Upper lobe of left lung (tissue), 6 donors: ENCODE results near the gene ACOXL. TPM values are rescaled to one million over a fixed set of nuclear protein-coding genes. Genes with fewer than 3 reads are reported as not detected.
A peak's percentile ranks its signal among the peaks of the same experiment; 100 is the strongest.

Experiments
- ATAC-seq, 2 donors: fragments of 200-7000 bp; cut with Tn5 transposase; one replicate each; pipeline ENCODE4 v1.9.1; 2022; ENCODE audit warnings: mild to moderate bottlenecking in 2 of 2, moderate library complexity in 2 of 2; ENCODE audit not compliant: low FRiP score in 2 of 2
- DNase-seq, 2 donors: peaks; one replicate each; pipeline ENCODE4 v3.0.0-alpha.2; 2019 to 2020
- H3K27ac ChIP-seq, 4 donors: fragments of 200-600 bp; sonication (generic); one replicate each; pipeline ENCODE4 v1.5.1; 2016 to 2019
- H3K27me3 ChIP-seq, 4 donors: fragments of 200-600 bp; sonication (generic); one replicate each; pipeline ENCODE4 v1.5.1; 2017 to 2019
- H3K36me3 ChIP-seq, 4 donors: fragments of 200-600 bp; sonication (generic); one replicate each; pipeline ENCODE4 v1.5.1; 2016 to 2019
- H3K4me1 ChIP-seq, 4 donors: fragments of 200-600 bp; sonication (generic); one replicate each; pipeline ENCODE4 v1.5.1; 2018 to 2019
- H3K4me3 ChIP-seq, 4 donors: fragments of 200-600 bp; sonication (generic); one replicate each; pipeline ENCODE4 v1.5.1; 2017 to 2019; ENCODE audit warnings: mild to moderate bottlenecking in 2 of 4, moderate library complexity in 1 of 4
- H3K9me3 ChIP-seq, 4 donors: fragments of 200-600 bp; sonication (generic); one replicate each; pipeline ENCODE4 v1.5.1; 2018 to 2019
- EP300 ChIP-seq, 4 donors: sonication (generic); formaldehyde crosslinking; IDR thresholded peaks; one replicate each; pipeline ENCODE4 v1.5.1; 2017; ENCODE audit warnings: antibody characterized with exemption in 4 of 4, control low read depth in 2 of 4
- POLR2A ChIP-seq, 4 donors: fragments of 450-650 bp; IDR thresholded peaks; one replicate each; pipeline ENCODE4 v1.5.1; 2016 to 2017; ENCODE audit warnings: antibody characterized with exemption in 4 of 4, mild to moderate bottlenecking in 2 of 4
- POLR2AphosphoS5 ChIP-seq, 2 donors: sonication (generic); formaldehyde crosslinking; IDR thresholded peaks; one replicate each; pipeline ENCODE4 v1.5.1; 2017; ENCODE audit warnings: antibody characterized with exemption in 2 of 2
- WGBS, 2 donors: methylation state at CpG; one replicate each; pipeline ENCODE4 v1.1.5; 2017 to 2018; 5-methylcytosine and 5-hydroxymethylcytosine counted together
- total RNA-seq, 6 donors: library from RNA; depleted of rRNA in 4 of 6; stranded (reverse); fragments of >200 nt in 4 of 6; gene quantifications; one replicate each; pipeline versions ENCODE4 v1.1.0 to v1.2.1, GENCODE V29; 2016 to 2021
- TF ChIP-seq, protein P1 (sequence below), 6 experiments: fragments of 450-650 bp in 4 of 6; fragments of 200-600 bp in 2 of 6; sonication (generic) in 2 of 6; IDR thresholded peaks; one replicate each; pipeline ENCODE4 v1.5.1; 2016 to 2019; ENCODE audit warnings: antibody characterized with exemption in 6 of 6
- donor health status: DM: no; HTN: no; CAD: no; lungs with moderate emphysema.
- donor health status: DM: no; HTN: yes; CAD: no; lungs with severe emphysema.

The ACOXL gene
- total RNA-seq, 6 donors from 2014 or later: 30.2 to 128 (median 38.0) TPM

DNA sequence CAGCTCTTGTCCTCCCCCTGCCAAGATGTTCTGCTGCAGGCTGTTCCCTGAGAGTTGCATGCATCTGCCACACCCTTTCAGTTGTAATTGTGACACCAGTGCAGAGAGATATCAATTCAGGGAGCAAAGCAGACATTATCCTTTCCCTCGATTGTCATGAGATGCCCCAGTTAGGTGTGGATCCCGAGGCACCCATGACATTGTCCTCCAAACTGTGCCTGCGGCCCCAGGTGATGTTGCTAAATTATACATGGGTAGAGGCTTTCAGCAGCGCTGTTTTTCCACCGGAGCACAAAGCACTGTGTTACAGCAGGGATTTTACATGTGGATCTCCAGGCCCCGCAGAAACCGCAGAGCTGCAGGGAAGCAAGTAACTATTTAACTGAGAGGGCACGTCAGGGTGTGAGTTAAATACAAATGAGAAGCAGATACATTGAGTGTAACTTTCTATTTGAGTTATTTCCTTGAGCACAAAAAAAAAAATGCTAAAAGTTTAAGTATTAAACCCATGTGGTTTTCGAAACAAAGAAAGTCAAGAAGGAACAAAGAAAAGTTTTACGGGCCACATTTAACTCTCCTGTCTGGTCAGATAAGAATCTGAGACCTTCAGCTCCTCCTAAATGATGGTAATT lies 298.0 kb downstream of the ACOXL start:
- Histone ChIP-seq H3K36me3 (no peaks in the 10 kb centered on the region), H3K4me3 (no peak overlapping the region), H3K9me3 (no peaks in the 10 kb centered on the region), H3K27ac (no peak overlapping the region), H3K27me3 (no peaks in the 10 kb centered on the region), H3K4me1 (peaks cover 14 to 36% (median 28%) of the 10 kb centered on the region in 4 donors)
- no peak for TF ChIP-seq POLR2A (IDR thresholded peaks at IDR 0.05)
- no peak for TF ChIP-seq POLR2AphosphoS5 (IDR thresholded peaks at IDR 0.05)
- no peak for TF ChIP-seq EP300 (IDR thresholded peaks at IDR 0.05)
- TF ChIP-seq, protein P1, sequence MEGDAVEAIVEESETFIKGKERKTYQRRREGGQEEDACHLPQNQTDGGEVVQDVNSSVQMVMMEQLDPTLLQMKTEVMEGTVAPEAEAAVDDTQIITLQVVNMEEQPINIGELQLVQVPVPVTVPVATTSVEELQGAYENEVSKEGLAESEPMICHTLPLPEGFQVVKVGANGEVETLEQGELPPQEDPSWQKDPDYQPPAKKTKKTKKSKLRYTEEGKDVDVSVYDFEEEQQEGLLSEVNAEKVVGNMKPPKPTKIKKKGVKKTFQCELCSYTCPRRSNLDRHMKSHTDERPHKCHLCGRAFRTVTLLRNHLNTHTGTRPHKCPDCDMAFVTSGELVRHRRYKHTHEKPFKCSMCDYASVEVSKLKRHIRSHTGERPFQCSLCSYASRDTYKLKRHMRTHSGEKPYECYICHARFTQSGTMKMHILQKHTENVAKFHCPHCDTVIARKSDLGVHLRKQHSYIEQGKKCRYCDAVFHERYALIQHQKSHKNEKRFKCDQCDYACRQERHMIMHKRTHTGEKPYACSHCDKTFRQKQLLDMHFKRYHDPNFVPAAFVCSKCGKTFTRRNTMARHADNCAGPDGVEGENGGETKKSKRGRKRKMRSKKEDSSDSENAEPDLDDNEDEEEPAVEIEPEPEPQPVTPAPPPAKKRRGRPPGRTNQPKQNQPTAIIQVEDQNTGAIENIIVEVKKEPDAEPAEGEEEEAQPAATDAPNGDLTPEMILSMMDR (IDR thresholded peaks at IDR 0.05): no peak
- whole genome bisulfite sequencing, 2 donors: 63 to 72% methylated on average over 10 of the region's 10 CpGs
- DNase-seq (no peak), ATAC-seq (no peak)

DNA sequence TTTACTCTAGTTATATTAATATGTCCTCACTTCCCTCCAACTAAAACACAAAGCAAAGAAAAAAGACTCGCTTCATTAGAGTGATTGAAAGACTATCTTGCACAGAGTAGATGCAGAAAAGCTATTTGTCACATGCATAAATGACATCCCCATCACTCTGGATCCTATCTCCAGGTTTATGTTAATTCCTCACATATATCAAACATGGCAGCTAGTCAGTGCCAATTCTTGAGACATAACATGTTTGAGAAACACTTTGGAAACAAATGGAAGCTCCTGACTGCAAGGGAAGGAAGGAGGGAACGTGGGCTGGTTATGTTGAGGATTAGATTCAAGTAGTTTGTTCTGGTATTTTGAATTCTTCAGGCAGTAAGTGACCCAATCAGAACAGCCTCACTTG lies 298.6 kb downstream of the ACOXL start:
- Histone ChIP-seq H3K9me3 (no peaks in the 10 kb centered on the region), H3K4me1 (peaks cover 14 to 36% (median 28%) of the 10 kb centered on the region in 4 donors), H3K36me3 (no peaks in the 10 kb centered on the region), H3K4me3 (no peak overlapping the region), H3K27ac (no peak overlapping the region), H3K27me3 (no peaks in the 10 kb centered on the region)
- ATAC-seq: no peak
- no peak for DNase-seq
- 36 to 41% methylated on average over 2 of the region's 2 CpGs for WGBS, 2 donors
- TF ChIP-seq, protein P1 (IDR thresholded peaks at IDR 0.05): no peak
- TF ChIP-seq EP300 (IDR thresholded peaks at IDR 0.05) (no peak), POLR2AphosphoS5 (IDR thresholded peaks at IDR 0.05) (no peak), POLR2A (IDR thresholded peaks at IDR 0.05) (no peak)

DNA sequence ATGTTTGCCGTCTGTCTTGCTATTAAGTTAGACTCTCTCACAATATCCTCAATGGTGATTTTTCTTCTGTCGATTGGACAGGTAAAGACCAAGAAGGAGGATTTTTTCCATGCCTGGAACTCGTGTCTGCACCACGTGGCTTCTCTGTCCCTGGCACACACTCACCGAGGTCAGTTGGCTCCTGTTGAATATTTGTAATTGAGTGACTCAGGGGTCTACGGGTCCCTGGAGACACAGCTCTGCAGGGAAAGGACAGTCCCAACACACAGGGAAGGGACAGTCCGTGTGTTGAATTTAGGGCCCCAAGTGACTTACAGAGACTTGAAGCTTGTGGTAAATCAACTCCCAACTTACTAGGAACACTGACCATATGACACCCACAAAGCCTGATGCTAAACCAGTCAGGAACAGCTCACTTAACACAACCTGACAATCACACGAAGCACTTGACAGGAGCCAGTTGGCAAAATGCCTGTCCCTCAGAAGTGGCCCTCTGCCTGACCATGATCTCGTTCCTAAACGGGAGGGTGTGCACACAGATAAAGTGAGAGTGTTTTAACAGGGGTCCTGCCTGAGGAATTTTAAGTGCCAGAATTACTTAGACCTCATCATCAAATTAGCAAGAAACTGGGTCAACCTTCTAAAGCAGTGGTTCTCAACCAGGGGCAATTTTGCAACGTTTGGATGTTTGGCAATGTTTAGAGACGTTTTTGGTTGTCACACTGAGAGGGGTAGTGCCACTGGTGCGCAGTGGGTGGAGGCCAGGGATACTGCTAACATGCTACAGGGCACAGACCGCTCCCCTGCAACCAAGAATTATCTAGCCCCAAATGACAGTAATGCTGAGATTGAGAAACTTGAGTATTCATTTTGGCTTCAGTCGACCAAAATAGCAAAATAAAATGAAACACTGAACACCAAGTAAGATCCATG lies 299.4 kb downstream of the ACOXL start:
- no peaks in the 10 kb centered on the region for H3K36me3 ChIP-seq
- TF ChIP-seq POLR2A (IDR thresholded peaks at IDR 0.05) (no peak), EP300 (IDR thresholded peaks at IDR 0.05) (no peak), POLR2AphosphoS5 (IDR thresholded peaks at IDR 0.05) (no peak)
- TF ChIP-seq, protein P1 (IDR thresholded peaks at IDR 0.05): no peak
- no peaks in the 10 kb centered on the region for H3K9me3 ChIP-seq
- 50 to 51% methylated on average over 14 to 15 of the region's 15 CpGs for WGBS, 2 donors
- DNase-seq (no peak), ATAC-seq (peak in 1 of 2 donors; percentile 25)
- no peak overlapping the region for H3K27ac ChIP-seq
- H3K4me3 ChIP-seq: no peak overlapping the region
- no peaks in the 10 kb centered on the region for H3K27me3 ChIP-seq
- peaks cover 14 to 36% (median 28%) of the 10 kb centered on the region in 4 donors for H3K4me1 ChIP-seq

DNA sequence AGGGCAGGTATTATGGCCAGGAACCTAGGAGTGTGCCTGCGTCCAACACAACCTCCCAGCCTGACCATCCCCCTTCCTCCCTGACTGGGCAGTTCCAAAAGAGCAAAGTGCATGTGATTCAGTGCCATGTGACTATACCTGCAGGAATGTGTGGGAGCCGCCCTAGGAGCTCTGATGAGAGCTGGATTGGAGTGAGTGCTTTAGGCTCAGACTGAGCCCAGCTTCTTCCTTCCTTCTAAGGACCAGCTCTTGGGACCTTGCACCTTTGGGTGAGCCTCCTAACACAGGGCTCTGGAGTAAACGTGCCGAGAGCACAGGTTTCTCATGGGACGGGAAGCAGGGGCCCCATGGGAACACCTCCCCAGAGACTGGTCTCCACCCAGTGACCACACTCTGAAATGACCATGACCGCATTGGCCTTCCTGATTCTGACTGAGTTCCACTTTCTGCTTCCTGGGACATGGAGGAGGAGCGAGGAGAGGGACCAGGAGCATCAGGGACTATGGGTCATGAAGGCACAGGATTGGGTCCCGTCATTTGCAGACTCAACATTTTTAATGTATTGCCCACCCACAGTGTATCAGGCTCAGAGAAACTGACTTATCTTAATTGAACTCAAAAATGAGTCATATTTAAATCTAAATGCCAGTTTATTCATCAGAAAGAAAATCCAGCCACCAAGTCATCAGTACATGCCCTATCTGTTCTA lies 300.5 kb downstream of the ACOXL start:
- no peaks in the 10 kb centered on the region for H3K36me3 ChIP-seq
- no peaks in the 10 kb centered on the region for H3K27me3 ChIP-seq
- peaks cover 14 to 36% (median 28%) of the 10 kb centered on the region in 4 donors for H3K4me1 ChIP-seq
- WGBS, 2 donors: 66 to 71% methylated on average over 5 to 8 of the region's 8 CpGs
- no peak overlapping the region for H3K4me3 ChIP-seq
- no peaks in the 10 kb centered on the region for H3K9me3 ChIP-seq
- ATAC-seq (peak; percentile 51 to 58), DNase-seq (peak in 1 of 2 donors; percentile 57)
- peak overlapping the region in 1 of 4 donors; percentile 13 for H3K27ac ChIP-seq
- no peak for TF ChIP-seq EP300 (IDR thresholded peaks at IDR 0.05)
- no peak for TF ChIP-seq POLR2A (IDR thresholded peaks at IDR 0.05)
- TF ChIP-seq POLR2AphosphoS5 (IDR thresholded peaks at IDR 0.05): no peak
- TF ChIP-seq, protein P1 (IDR thresholded peaks at IDR 0.05): no peak
